ENCODE data around the gene HLA-DQA1.
A peak's percentile ranks its signal among the peaks of the same experiment; 100 is the strongest.
"Not testable (repeated sequence)": the region's sequence is repeated elsewhere in the genome, so short reads cannot be mapped to it uniquely, and the experiment has no call there.

Gene HLA-DQA1

DNA sequence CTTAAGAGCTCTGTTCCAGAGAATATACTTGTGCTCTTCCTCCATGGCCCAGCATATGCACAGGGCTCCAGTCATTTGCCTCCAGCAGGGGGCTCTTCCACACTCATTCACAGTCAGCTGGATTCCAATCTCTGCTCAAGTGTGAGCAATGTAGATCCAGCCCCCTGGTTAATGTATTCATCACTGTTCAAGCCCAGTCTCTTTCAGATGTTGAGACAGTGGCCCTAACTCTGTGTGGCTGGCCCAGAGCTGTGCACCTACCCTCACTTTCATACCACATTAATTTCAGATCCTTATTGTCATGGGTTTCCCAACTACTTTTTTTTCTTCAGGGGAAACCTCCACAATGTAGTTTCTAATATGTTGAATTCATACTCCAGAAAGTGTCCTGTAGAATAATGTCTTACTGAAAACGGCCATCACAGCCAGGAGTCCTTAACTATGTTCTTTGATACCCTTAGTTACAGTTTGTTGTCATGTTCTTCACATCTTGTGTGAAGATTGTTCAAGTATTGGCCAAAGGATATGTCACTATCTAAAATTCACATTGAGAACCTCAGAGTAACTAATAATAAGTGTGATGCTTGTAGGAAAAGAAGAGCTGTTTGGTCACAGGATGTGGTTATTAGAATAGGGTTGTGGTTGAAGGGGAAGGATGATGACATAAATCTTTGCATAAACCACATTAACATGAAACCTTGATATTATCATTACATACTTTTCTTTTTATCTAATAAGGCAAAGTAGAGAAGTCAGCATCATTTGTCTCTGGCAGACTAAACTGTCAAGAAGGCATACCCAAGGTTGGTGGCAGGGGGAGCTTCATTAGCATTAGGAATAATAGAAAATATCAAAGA lies 14.4 kb upstream of the HLA-DQA1 start:
- DNase-seq = peak; percentile 52

DNA sequence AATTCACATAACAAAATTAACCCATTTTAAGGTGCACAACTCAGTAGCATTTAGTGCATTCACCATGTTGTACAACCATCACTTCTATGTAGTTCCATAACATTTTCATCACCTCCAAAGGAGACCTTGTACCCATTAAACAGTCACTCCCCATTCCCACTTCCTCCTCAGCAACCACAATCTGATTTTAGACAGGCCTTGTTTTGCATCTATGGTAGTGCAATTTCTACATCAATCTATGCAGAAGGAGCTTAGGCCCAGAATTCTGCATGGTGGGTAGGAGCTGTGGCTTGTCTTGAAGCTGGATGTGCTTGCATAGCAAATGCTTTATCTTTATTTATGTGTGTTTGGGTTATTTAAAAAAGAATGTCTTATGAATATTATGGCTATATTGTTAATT lies 13.5 kb upstream of the HLA-DQA1 start:
- DNase-seq = no peak

DNA sequence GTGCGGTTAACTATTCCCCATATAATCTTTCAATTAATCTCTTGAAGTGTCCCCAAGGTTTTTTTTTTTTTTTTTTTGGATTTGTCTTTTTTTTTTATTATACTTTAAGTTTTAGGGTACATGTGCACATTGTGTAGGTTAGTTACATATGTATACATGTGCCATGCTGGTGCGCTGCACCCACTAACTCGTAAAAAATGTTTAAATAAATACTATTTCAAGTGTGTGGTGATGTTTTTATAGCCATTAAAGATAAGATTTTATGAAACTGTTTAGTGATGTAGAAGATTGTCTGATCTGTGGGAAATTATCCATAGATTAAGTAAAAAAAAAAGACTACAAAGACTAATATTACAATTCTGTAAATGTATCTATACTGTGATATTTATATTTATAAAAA lies 12.6 kb upstream of the HLA-DQA1 start:
- no peak for DNase-seq

DNA sequence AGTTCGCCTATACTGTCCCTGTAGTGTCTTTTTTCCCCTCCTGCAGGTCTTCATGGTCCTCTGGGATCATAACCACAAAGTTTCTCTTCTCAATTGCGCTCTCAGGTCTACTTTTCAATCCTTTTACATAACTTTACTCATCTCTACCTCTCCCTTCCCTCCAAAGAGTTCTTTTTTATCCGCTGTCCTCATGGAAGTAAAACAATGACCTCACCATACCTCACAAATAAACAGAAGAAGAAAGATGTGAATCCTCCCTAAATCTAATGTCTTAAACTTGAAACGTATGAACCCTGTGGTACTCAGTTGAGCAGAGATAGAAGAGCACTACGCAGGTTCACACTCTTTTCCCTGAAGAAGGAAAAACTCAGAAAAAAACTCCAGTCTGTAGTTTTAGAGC lies 12.1 kb upstream of the HLA-DQA1 start:
- no peak for DNase-seq

DNA sequence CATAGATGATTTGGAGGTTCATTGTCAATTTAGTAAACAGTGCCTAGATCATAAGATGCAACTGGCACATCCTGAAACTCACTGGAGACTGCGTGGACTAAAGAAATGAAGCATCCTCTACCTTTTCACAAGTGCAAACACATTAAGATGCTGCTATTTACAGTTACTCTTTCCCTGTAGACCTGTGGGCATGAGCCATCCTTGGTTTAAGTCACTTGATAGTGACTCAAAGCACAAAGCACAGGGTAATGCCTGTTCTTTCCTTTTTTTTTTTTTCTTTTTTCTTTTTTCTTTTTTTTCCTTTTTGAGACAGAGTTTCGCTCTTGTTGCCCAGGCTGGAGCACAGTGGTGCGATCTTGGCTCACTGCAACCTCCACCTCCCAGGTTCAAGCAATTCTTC lies 10.0 kb upstream of the HLA-DQA1 start:
- no peak for DNase-seq

DNA sequence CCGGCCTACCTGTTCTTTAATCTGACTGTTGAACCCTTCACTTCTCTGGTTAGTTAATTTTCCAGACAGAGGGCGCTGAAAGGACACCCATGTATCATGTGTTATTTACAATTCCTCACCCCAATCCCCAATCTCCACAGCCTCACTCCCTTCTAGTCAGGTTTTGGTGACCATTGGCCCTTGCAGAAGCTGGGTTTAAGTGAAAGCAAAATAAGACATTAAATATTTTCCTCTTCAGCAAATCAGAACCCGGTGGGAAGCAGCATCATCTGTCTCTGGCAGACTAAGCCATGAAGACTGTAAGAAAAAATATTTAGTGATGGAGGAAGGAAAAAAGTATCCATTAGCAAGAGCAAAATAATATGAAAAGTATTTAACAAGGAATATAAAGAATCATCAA lies 9.4 kb upstream of the HLA-DQA1 start:
- no peak for DNase-seq

DNA sequence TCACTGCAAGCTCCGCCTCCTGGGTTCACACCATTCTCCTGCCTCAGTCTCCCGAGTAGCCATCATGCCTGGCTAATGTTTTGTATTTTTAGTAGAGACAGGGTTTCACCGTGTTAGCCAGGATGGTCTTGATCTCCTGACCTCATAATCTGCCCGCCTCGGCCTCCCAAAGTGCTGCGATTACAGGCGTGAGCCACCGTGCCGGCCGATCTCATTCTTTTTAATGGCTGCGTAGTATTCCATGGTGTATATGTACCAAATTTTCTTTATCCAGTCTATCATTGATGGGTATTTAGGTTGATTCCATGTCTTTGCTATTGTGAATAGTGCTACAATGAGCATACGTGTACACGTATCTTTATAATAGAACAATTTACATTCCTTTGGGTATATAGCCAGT lies 7.4 kb upstream of the HLA-DQA1 start:
- not testable (repeated sequence) for DNase-seq

DNA sequence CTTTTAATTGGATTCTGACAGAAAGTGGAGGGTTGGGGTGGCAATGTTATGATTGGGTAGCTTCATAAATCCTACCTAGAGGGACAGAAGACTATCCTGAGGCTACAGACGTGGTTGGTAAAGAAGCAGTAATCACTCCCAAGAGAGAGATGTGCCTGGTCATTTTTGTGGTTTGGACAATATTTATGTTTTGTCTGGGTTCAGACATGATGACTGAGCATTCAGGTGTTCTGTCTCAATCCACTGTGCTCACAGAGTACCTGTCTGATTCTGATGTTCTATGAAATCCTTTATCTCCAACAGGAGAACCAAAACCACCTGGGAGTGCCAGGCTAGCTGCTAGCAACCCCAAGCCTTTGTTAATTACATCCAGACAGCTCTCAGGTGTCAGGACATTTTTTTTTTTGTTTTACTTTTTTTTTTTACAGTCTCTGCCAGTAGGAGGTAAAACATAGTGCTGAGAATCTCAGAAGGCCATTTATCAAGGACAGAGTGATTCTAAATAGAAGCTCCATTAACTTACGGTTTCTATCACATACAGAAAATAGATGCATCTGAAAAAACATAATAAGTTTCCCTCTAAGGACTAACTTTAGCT lies 1.6 kb upstream of the HLA-DQA1 start:
- DNase-seq = no peak

DNA sequence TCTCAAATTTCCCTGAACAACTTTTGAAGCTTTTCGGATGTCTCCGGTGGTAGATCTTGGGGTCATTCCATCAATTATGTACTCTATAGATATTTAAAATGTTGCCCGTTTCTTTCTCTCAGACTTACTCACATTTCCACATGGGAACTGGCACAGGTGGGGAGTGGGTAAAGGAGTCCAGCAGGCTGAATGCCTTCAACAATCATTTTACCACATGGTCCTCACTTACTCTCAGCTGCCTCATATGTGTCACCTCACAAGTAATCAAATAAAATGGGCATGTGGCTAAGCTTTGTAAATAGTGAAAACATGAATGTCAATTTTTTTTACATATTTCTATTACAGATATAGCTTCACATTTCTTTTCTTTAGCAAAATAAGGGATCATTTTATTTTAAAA lies 677 bp downstream of the HLA-DQA1 start:
- DNase-seq = no peak

DNA sequence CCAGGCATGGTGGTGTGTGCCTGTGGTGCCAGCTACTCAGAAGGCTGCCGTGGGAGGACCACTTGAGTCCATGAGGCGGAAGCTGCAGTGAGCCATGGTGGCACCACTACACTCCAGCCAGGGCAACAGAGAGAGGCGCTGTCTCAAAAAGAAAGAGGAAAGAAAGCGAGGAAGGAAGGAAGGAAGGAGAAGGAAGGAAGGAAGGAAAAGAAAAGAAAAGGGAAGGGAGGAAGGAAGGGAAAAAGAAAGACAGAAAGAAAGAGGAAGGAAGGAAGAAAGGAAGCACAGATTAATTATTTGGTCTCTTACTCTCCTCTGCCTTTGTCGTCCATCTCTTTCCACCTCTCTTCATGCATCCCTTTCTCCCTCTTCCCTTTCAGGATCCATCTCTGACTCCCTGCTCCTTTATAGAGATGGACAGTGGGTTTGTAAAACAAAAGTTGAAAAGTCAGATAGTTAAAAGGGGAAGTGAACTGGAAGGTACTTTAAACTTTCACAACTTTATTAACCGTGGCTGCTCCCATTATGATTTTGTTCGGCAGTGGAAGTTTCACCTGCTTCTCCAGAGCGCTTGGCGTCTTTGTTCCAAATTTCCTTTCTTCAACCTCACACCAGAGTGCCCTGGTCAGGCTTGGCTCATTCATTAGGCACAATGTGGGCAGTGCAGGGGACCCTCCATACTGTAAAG lies 1.5 kb downstream of the HLA-DQA1 start:
- DNase-seq = no peak

DNA sequence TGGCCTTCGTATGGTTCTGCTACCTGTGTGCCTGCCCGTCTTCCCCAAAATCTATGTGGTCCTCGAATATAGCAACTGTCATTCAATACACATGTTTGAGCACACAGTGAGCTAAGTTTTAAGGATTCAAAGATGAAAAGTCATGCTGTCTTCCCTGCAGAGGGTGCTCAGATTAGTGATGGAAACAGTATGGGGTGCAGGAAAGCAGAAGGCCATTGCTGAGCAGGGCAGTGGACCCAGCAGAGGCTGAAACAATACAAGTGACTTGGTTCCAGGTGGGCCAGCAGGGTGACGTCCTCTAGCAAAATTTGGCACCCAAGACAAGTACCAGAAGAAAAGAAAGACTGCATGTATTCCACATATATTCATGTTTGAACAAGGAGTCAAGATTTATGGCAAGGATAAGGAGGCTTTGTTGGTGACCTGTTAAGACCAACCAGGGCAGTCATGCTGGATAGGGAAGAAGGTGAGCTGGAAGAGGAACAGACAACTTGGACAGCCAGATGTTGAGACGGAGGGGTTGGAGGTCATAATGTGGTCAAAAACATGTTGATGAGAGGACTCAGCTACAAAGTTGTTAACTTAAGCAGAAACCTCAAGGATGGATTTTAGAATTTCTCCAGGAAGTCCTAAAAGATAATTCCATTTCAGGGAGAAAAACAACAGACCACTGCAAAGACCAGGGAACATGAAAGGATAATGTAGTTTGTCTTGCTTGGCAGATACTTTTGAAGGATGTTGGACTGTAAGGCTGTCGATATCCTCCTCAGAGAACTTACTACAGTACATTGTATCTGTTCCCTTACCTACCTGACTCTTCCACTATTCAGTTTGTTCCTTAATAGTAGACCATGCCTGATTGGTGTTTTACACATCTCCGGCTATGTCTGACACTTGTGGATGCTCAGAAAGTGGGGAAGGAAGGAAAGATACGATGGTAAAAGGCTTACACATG lies 2.5 kb downstream of the HLA-DQA1 start:
- no peak for DNase-seq

DNA sequence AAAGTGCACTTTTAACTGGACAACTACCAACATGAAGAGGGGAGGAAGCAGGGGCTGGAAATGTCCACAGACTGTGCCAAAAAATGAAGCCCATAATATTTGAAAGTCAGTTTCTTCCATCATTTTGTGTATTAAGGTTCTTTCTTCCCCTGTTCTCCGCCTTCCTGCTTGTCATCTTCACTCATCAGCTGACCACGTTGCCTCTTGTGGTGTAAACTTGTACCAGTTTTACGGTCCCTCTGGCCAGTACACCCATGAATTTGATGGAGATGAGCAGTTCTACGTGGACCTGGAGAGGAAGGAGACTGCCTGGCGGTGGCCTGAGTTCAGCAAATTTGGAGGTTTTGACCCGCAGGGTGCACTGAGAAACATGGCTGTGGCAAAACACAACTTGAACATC lies 3.9 kb downstream of the HLA-DQA1 start:
- DNase-seq = no peak

DNA sequence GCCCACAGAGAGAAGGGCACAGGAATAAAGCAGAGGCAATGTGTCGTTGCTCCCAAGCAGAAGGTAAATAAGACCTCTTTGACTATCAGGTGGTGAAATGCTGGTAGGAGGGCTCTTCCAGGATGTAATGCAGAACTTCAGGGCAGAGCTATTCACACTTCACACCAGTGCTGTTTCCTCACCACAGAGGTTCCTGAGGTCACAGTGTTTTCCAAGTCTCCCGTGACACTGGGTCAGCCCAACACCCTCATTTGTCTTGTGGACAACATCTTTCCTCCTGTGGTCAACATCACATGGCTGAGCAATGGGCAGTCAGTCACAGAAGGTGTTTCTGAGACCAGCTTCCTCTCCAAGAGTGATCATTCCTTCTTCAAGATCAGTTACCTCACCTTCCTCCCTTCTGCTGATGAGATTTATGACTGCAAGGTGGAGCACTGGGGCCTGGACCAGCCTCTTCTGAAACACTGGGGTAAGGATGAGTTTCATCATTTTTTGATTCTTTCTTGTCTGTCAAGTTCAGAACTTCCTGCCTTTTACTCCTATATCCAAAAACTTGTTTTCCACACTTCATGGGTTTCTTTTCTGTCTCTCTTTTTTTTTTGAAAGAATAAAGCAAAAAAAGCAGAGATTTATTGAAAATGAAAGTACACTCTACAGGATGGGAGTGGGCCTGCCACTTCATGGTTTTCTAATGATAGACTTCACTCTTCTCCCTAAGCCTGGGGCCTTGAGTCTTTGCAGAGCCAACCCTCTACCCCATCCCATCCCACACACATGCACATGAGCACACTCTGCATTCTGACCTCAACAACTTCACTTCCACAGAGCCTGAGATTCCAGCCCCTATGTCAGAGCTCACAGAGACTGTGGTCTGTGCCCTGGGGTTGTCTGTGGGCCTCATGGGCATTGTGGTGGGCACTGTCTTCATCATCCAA lies 4.8 kb downstream of the HLA-DQA1 start:
- DNase-seq = not testable (repeated sequence)

DNA sequence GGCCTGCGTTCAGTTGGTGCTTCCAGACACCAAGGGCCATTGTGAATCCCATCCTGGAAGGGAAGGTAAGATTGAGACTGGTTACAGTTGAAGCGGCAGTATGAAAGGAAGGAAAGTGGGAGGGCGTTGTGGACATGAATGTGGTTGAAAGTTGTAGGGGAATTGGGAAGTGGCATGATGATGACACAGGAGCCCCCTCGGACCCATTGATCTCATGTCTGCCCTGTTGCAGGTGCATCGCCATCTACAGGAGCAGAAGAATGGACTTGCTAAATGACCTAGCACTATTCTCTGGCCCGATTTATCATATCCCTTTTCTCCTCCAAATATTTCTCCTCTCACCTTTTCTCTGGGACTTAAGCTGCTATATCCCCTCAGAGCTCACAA lies 5.5 kb downstream of the HLA-DQA1 start:
- no peak for DNase-seq

DNA sequence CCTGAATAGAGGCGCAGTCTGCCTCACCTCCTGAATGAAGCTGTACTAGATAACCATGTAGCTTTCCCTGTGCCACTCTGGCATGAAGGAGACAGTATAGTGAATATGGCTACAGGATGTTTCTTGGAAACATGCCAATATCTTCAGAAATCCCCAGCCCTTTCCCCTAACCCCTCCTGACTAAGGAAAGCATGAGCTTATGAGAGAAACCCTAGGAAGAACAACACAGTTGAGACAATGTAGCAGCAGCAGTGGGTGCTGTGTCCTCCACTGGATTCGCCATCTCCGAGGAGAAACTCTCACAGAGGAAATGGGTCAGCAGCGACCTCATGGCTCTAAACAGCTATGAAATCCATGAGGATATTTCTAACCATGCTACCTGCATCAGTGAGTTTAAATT lies 6.7 kb downstream of the HLA-DQA1 start:
- no peak for DNase-seq

DNA sequence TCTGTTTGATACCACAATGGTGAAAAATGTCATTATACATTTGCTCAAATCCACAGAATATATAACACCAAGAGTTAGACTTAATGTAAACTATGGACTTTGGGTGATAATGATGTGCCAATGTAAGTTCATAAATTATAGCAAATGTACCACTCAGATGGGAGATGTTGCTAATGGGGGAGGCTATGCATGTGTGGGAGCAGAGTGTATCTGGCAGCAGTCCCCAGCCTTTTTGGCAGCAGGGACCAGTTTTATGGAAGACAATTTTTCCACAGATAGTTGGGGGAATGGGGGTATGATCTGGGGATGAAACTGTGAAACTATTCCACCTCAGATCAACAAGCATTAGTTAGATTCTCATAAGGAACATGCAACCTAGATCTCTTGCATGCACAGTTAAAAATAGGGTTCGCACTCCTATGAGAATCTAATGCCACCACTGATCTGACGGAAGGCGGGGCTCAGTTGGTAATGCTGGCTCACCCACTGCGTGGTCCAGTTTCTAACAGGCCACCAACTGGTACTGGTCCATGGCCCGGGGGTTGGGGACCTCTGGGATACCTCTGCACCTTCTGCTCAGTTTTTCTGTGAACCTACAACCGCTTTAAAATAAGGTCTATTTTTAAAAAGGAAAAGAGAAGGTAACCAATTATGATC lies 8.0 kb downstream of the HLA-DQA1 start:
- DNase-seq = no peak

DNA sequence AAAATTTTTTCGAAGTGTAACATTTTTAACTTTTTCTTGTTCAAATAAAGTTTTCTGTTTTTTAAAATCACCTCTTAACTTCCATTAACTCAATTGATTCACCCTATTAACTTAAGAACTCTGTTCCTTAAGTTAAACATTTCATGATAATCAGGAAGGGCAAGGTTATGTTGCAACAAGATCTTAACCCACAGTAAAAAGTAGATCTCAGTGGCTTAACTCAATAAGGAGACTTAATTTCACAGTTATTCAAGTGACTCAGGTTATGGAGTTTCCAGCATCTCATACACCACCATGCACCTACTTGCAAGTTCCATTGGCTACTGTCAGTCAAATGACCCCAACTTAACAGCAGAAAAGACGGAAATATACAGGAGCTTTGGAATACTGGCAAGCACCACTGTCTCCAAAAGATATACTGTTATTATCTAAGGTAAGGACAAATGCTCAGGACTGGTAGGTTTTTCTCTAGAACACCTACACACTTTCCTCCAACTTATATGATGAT lies 18.1 kb downstream of the HLA-DQA1 start:
- DNase-seq = no peak

DNA sequence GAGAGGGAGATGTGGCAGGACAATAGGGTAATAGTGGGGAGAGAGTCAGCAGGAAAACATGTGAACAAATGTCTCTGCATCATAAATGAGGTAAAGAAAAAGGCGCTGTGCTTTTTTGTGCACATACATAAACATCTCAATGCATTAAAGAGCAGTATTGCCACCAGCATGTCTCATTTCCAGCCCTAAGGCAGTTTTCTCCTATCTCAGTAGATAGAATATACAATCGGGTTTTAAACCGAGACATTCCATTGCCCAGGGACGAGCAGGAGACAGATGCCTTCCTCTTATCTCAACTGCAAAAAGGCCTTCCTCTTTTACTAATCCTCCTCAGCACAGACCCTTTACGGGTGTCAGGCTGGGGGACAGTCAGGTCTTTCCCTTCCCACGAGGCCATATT lies 20.1 kb downstream of the HLA-DQA1 start:
- not testable (repeated sequence) for DNase-seq

DNA sequence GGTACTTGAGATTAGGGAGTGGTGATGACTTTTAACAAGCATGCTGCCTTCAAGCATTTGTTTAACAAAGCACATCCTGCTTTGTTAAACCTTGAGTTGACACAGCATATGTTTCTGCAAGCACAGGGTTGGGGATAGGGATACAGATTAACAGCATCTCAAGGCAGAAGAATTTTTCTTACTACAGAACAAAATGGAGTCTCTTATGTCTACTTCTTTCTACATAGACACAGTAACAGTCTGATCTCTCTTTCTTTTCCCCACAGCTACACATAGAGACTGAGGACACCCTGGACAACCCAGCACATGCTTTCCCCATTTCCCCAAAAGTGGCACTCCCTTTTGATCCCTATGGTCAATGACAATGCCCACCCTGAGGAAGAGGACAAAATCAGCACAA lies 20.6 kb downstream of the HLA-DQA1 start:
- DNase-seq = not testable (repeated sequence)

DNA sequence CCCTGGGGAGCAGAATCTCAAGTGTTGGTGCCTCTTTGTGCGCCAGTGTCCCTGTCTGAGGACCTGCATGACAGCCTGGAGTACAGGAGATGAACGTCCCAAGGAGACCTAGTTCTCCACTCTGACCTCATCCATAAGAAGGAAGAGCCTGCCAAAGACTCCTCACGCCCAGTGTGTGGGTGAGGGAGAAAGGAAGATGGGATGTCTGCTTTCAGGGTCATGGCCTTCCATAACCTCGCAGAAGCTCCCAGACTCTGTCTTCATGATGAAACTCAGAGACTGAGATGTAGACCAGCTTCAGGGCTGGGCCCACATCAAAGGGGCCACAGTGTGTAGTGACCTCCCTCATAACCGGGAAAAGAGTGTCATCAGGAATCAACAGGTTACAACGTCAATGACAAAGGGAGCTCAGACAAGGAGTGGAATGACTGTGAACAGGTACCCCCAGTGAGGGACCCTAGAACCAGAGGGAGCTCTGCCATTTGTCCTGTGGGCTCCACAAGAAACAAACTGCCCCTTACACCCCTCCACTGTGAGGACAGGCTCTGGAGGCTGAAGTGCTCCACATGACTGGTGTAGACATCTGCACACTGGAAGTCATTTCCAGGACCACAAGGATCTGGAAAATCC lies 21.2 kb downstream of the HLA-DQA1 start:
- no peak for DNase-seq

All from activated CD8-positive, alpha-beta memory T cell treated with anti-CD3 and anti-CD28 coated beads, Interleukin-2, amount 50 U/mL, for 4 hours (primary cell).